Measurements from ENCODE around the gene JAZF1. TPM values are rescaled to one million over a fixed set of nuclear protein-coding genes. Genes with fewer than 3 reads are reported as not detected.

The JAZF1 gene
- total RNA-seq, 2 experiments from 2014 or later = 5.2 to 7.6 TPM

- DNase-seq = no peak
- H3K27me3 Mint-ChIP-seq = no peaks in the 10 kb centered on the region
- POLR2A ChIA-PET = no interaction called here
- no peaks in the 10 kb centered on the region for H3K9me3 Mint-ChIP-seq
- H3K36me3 Mint-ChIP-seq (ENCODE audit: low read depth) = peaks cover 32% of the 10 kb centered on the region
- H3K4me3 Mint-ChIP-seq = no peak overlapping the region
- CTCF ChIA-PET = interaction anchor here (0.5 kb wide), 1 partner anchor 1504 kb away, joined by 4 read pairs; no protein-coding TSS in a partner anchor
- no peak overlapping the region for H3K27ac Mint-ChIP-seq
- no peaks in the 10 kb centered on the region for H3K4me1 Mint-ChIP-seq
Observed at GRCh38 chr7:27793780-27794179, 386.8 kb downstream of the JAZF1 start.

- peaks cover 32% of the 10 kb centered on the region for H3K36me3 Mint-ChIP-seq (ENCODE audit: low read depth)
- H3K4me3 Mint-ChIP-seq = no peak overlapping the region
- H3K27ac Mint-ChIP-seq = peak overlapping the region; percentile 46
- ChIA-PET POLR2A (no interaction called here), CTCF (no interaction called here)
- H3K27me3 Mint-ChIP-seq = no peaks in the 10 kb centered on the region
- DNase-seq = no peak
- peaks cover 2% of the 10 kb centered on the region for H3K4me1 Mint-ChIP-seq
- no peaks in the 10 kb centered on the region for H3K9me3 Mint-ChIP-seq
Observed at GRCh38 chr7:27788437-27788836, 392.2 kb downstream of the JAZF1 start.

GRCh38 chr7:27784399-27785053, 396.1 kb downstream of the JAZF1 start:
- no peaks in the 10 kb centered on the region for H3K9me3 Mint-ChIP-seq

GRCh38 chr7:27782849-27783248, 397.7 kb downstream of the JAZF1 start:
- POLR2A ChIA-PET = no interaction called here
- Mint-ChIP-seq H3K36me3 (ENCODE audit: low read depth) (peaks cover 14% of the 10 kb centered on the region), H3K27me3 (no peaks in the 10 kb centered on the region), H3K4me1 (peaks cover 2% of the 10 kb centered on the region), H3K9me3 (no peaks in the 10 kb centered on the region), H3K27ac (no peak overlapping the region), H3K4me3 (no peak overlapping the region)
- CTCF ChIA-PET = interaction anchor here (1.5 kb wide), 1 partner anchor 10 kb away, joined by 3 read pairs; no protein-coding TSS in a partner anchor
- DNase-seq = no peak

More at GRCh38 chr7:27784399-27785053, 396.1 kb downstream of the JAZF1 start:
- Mint-ChIP-seq H3K27ac (no peak overlapping the region), H3K4me1 (peaks cover 2% of the 10 kb centered on the region), H3K27me3 (no peaks in the 10 kb centered on the region), H3K4me3 (no peak overlapping the region), H3K36me3 (ENCODE audit: low read depth) (peaks cover 19% of the 10 kb centered on the region)
- peak; percentile 40 for DNase-seq
- ChIA-PET POLR2A (no interaction called here), CTCF (interaction anchor here (0.6 kb wide), 1 partner anchor 296 kb away, joined by 3 read pairs; no protein-coding TSS in a partner anchor)

- Mint-ChIP-seq H3K4me1 (peaks cover 2% of the 10 kb centered on the region), H3K36me3 (ENCODE audit: low read depth) (peaks cover 9% of the 10 kb centered on the region), H3K4me3 (no peak overlapping the region), H3K27me3 (no peaks in the 10 kb centered on the region), H3K9me3 (no peaks in the 10 kb centered on the region), H3K27ac (no peak overlapping the region)
- DNase-seq = no peak
- CTCF ChIA-PET = no interaction called here
- POLR2A ChIA-PET = no interaction called here
Observed at GRCh38 chr7:27781188-27781587, 399.4 kb downstream of the JAZF1 start.

Other genes starting within 250 kb of the JAZF1 start
- gene CREB5, start 231.7 kb upstream of the JAZF1 start, total RNA-seq = not detected

Data from activated CD4-positive, alpha-beta T cell treated with anti-CD3 and anti-CD28 coated beads, Interleukin-2, amount 10 ng/mL, durations not matched to agents 7 days and 5 days (primary cell).